HG02870 (cell line): ENCODE results near the gene ACADSB.
A peak's percentile ranks its signal among the peaks of the same experiment; 100 is the strongest.

Experiments
- ATAC-seq: cut with Tn5 transposase; IDR thresholded peaks from one replicate; pipeline ENCODE4 v1.9.1; 2021; ENCODE audit warnings: mild to moderate bottlenecking, moderate library complexity; ENCODE audit not compliant: unreplicated experiment

ACADSB gene

DNA sequence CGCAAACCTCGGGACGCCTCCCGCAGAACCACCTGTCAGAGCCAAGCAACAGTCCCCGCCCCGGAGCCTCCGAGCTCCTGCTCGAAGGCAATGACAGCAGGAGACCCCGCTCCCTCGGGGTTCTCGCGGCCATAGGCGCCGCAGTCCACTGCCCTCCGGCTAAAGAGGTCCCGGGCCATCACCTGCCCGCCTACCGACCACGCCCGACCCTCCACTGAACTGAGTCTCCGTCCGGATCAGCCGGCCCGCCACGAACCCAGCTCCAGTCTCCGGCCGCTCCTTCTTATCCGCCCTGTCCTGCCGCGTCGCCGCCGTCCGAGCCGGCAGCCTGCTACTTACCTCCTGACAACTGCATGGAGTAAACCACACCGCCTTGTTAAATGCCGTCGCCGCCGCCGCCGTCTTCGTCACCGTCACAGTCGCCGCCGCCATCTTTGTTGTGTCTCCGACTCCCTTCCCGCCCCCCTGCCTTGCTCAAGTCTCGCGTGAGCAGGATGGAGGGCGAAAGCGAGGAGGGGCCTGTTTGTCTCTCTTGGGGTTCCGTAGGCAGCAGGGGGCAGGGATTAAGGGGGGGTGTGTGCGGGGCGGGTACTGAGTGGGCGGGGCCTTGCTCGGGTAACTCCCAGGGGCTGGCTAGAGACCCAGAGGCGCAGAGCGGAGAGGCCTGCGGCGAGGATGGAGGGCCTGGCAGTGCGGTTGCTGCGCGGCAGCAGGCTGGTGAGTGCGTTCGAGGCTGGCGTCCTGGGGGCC is at the start of gene ACADSB, which contains the start of gene IKZF5:
TSS of gene ACADSB (plus strand) at position 652 of the 750 bp plus-strand sequence. CDS start at position 676, 24 bp downstream.
TSS of gene IKZF5 (minus strand) at position 441 of the 750 bp plus-strand sequence. CDS start 10,170 bp downstream, outside the sequence.
- ATAC-seq = peak; percentile 82

DNA sequence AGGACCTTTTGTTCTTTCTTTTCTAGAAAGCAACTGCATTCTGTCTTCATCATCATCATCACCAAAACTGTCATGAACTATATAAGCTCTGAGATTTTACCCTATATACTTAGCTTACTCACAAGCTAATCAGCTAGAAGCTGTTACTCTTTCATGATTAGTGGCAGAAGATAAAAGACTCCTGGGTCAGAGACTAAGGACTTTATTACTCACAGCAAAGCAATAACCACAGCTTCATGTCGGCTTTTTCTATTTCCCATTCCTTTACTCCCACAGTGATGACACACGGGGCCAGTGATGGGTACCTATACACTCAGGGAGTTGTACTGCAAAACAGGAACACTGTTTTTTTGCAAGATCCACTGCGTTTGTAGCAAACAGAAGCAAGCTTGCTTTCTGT is 46.4 kb upstream of the ACADSB start:
- no peak for ATAC-seq

DNA sequence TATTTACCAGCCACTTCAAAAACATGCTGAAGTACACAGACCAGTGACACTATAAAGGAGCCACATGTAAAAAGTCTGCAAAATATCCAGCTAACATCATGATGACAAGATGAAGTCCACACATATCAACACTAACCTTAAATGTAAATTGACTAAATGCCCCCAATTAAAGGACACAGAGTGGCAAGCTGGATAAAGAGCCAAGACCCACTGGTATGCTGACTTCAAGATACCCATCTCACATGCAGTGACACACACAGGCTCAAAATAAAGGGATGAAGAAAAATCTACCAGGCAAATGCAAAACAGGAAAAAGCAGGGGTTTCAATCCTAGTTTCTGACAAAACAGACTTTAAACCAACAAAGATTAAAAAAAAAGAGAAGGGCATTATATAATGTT is 41.9 kb upstream of the ACADSB start:
- ATAC-seq = no peak

DNA sequence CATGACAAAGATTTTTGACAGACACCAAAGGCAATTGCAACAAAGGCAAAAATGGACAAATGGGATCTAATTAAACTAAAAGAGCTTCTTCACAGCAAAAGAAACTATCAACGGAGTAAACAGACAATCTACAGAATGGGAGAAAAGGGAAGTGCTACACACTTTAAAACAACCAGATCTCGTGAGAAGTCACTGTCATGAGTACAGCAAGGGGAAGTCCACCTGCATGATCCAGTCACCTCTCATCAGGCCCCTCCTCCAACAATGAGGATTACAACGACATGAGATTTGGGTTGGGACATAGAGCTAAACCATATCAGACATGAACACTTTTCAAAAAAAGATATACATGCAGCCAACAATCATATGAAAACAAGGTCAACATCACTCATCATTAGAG is 40.1 kb upstream of the ACADSB start:
- ATAC-seq = no peak

DNA sequence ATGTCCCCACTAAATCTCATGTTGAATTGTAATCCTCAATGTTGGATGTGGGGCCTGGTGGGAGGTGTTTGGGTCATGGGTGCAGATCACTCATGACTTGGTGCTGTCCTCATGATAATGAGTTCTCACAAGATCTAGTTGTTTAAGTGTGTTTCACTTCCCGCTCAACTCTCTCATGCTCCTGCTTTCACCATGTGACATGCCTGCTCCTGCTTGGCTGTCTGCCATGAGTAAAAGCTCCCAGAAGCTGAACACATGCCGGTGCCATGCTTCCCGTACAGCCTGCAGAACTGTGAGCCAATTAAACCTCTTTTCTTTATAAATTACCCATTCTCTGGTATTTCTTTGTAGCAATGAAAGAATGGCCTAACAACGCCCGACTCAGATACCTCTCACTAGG is 34.8 kb upstream of the ACADSB start:
- no peak for ATAC-seq

DNA sequence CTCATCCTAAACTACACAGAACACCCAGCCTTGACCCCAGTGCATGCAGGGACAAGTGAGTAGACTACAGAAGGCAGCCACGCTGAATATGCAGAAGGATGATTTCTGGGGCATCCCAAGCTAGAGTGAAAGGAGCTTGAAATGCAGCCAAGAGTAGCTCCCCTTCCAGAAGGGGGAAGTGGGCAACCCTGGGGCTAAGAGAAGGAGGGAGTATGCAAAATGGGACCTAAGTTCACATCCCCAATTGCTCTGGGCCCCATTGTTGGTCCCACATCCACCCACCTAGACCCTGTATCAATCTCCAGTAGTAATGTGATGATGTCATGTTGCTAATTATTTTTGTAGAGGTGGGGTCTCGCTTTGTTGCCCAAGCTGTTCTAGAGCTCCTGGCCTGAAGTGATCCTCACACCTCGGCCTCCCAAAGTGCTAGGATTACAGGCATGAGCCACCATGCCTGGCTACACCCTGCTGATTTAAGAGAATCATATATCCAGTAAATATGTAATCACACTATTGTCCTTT is 34.2 kb upstream of the ACADSB start:
- no peak for ATAC-seq

DNA sequence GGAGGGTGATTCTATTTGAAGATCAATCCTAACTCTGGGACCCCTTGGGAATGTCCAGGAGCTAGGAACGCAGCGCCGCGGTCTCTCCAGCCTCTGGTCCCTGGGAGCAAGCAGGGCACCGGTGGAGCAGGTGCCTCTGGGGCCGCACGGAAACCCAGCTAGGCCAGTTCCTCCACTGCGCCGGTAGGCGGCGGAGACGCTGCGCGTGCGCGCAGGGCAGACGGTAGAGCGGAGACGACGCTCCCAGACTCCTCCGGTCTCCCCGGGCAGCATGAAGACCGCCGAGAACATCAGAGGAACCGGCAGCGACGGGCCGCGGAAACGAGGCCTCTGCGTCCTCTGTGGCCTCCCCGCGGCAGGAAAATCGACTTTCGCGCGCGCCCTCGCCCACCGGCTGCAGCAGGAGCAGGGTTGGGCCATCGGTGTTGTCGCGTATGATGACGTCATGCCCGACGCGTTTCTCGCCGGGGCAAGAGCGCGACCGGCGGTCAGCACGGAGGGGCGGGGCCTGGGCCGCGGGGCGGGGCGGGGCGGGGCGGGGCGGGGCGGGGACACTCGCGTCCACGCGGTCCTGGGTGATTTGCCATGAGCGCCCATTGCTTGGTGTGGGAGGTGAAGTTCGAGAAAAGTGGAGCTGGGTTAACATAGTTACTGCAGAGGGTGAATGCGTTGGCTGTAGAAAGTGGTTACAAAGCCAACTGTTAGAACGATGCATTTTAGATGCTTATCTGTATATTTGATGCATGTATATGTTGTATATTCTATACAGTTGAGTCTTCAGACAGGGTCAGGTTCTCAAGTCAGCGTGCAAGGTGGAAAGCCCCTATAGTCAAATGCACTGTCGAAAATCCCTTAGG is 28.4 kb upstream of the ACADSB start, which contains the start of gene PSTK:
TSS of gene PSTK (plus strand) at position 193 of the 857 bp plus-strand sequence. CDS start at position 272, 79 bp downstream.
- peak; percentile 92 for ATAC-seq

DNA sequence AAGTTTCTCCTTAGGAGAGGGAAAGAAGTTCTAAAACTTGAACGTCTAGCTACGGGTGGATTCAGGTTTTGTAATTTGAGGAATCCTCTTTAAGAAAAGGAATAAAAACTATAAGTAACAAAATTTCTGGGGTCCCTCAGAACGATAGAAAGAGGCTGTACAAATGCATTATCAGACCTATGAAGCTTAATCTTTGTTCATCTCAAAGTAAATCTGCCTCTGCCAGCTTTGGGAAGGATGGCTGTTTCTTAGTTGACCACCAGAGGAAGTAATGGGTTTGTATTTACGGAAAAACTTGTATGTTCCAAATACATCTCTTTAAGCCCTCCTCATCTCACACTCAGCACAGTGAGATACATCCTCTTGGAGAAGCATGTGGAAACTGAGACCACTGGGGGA is 27.7 kb upstream of the ACADSB start:
- no peak for ATAC-seq

DNA sequence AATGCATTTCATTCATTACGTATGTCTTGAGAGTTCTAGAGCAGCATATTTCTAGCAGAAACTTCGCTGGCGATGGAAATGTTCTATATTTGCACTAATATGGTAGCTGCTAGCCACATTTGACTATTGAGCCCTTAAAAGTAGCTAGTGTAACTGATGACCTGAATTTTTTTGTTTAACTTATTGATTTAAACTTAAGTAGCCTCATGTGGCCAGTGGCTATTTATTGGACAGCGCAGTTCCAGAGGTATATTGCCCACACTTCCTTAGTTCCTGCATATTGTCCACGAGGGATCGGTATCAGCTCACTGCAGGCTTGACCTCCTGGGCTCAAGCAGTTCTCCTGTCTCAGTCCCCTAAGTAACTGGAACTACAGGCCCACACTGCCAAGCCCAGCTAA is 24.9 kb upstream of the ACADSB start:
- ATAC-seq = no peak

DNA sequence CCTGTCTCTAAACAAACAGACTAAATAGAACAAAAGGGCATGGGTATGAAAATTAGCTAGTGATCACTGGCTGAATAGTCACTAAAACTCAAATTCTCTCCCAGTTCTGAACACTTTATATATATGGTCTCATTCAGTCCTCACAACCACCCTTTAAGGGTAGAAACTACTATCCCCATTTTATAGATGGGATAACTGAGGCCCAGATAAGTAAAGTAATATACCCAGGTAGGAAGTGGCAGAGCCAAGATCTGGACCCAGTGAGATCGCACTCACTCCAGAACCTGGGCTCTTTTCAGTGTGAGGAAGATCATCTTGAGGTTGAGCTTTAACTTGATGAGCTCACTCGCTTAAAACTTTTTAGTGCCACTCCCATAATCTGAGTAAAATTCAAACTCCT is 24.1 kb upstream of the ACADSB start:
- ATAC-seq = no peak

DNA sequence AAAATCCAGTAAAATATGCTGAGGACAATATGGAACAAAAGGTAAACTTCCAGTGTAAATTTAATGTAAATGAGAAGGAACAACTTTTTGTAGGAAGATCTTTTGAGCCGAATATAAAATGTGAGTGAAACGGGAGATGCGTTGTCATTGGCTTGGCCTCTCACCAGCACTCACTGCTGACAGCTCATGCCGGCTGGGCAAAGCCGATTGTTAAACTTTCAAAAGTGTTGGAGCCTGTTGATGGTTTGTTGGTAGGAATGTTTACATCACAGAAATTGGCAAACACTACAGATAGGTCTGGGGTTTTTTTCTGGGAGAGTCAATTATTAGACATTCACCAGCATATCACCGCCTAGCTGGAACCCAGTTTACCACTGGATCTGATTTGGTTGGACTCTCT is 22.5 kb upstream of the ACADSB start:
- ATAC-seq = no peak

DNA sequence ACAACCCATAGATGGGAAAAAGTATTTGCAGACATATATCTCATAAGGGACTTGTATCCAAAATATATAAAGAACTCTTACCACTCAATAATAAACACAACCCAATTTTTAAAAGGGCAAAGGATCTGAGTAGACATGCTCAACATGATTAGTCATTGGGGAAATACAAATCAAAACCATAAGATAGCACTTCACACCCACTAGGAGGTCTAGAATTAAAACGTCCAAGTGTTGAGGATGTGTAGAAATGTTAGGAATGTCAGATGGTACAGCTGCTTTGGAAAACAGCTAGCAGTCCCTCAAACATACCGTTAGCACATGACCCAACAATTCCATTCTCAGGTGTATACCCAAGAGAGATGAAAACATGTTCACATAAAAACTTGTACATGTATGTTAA is 20.3 kb upstream of the ACADSB start:
- no peak for ATAC-seq

DNA sequence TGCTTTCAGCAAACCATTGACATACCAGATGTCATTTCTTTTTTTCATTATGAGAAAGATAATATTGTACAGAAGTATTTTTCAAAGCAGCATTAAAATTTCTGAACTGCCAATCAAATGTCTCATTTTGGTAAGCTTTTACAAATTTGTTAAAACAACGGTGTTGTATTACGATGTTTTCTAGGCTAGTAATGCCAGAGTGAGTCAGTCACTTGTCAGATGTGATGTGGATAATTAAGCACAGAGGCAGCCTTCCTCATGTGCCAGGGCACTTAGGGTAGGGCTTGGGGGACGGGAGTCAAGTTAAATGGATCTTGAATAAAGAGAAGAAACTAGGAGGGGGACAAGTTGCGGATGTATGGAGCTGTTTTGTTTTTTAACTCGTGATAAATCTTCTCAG is 18.5 kb upstream of the ACADSB start:
- no peak for ATAC-seq

DNA sequence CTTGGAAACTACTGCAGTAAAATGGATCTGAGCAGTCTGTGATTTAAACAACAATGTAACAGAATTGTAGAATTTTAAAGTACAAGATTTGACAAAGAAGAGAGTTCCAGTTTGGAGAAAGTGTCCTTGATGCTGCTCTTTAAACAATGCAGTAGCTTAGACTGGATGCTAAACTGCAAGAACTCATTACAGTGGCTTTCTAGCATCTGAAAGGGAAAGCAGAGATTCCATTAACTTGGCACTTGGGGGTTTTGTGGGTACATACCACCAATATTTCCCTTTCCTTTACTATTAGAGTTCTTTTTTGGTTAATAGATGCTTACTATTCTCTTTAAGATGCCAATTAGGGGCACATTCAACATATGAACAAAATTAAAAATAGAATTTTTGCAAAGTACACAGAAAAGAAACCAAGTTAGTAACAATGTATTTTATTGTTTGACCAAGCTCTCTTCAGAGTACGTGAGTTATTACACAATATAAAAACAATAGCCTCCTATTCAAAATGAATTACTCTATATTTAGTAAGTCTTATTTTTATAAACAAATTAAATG is 16.7 kb upstream of the ACADSB start:
- no peak for ATAC-seq

DNA sequence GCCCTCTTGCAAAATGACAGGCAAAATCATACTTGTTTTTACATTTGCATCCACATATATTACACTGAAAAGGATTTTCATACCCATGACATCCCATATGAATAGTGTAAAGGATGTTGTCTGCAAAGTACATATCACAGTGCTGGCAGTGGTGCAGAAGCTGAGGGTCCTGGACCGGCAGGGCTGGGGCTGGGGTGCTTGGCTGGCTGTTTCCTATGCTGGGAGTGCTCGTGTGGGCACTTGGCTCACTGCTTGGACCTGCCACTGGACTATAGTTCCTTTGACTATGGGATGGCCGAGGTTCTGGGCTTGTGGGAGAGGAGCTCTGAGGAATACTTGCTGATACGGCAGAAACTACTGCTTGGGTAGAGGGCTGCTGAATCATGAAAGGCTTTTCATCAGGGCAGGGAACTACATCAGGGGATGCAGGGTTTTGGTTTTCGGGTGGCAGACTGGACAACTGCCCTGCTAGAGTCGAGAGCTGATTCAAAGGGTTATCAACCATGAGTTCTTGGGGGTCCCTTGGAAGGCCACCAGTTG is 14.9 kb upstream of the ACADSB start:
- ATAC-seq = no peak

DNA sequence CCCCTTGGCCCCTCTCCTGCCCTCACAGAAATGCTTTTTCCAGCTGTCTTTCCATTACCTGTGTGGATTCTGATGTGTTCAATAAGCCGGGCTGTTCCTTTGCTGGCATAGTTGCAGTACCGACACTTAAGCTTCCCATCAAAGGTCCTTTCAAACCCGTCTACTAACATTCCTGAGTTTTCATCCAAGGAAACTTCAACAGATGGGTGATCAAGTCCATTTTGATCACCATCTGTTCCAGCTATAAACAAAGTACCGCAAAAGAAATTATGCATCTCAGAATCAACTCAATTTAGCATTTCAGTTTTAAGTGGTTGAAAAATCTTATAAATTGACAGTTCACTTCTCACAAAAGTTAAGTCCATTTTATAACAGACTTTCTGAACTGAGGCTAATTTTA is 12.9 kb upstream of the ACADSB start:
- no peak for ATAC-seq

DNA sequence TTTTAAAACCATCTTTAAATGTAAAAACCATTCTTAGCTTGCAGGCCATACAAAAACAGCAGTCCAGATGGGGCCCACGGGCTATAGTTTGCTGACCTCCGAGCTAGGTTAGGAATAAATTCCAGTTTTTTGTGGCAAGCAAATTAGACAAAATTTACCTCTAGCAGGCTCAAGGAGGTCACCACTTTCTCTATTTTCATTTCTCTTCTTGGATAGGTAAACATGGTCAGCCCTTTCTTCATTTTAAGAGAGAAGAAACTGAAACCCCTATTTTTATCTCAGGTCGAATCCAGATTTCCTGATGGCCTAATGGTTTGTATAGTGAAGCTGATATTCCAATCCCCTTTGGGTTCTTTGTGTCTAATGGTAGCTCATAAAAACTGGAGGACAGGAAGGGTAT is 10.9 kb upstream of the ACADSB start:
- peak; percentile 57 for ATAC-seq

DNA sequence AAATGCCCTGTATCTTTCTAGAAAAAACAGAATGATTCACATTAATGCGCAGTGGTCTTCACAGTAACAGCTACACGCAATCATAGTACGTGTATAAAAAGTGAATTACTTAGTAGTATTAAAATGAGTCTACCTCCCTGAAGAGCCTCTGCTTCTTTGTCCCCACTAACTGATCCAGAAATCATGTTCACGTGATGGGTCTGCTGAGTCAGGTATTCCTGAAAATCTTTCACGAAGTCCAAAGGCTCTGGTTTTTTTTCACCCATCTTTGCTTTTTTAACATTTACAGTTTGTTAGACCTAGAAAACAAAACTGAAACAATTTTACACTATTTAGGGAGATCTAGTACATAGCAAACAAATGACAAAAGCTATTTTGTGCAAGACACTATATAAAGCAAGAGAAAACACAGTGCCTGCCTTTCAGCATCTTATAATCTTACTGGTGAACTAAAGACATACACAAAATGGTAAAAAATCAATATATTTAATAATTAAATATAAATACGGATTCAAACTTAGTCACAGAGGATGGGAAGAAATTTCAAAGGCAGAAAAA is 10.4 kb upstream of the ACADSB start:
- ATAC-seq = no peak

DNA sequence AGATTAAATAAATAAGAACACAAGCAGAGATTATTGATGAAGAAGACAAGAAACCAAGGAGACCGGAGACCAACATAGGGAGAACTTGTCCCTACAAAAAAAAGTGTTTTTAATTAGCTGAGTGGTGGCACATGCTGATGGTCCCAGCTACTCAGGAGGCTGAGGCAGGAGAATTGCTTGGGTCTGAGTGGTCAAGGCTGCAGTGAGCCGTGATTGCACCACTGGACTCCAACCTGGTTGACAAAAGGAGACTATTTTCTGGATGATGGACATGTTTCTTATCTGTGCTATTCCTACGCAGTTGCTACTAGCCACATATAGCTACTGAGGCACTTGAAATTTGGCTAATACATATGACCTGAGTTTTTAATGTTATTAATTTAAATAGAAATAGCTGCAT is 9.9 kb upstream of the ACADSB start:
- ATAC-seq = no peak

DNA sequence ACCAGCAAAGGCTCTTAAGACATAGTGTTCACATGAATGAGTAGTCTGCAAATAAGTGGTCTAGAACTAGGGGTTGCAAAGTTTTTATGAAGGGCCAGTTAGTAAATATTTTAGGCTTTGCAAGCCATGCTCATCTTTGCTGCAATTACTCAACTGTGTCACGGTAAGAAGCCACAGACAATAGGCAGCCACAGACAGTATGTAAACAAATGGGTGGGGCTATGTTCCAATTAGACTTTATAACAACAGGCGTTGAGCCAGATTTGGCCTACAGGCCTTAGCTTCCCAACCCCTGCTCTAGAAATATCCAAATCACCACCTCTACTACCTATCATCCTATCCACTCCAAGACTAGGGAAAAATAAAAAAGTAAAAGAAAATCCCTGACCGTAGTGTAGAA is 9.5 kb upstream of the ACADSB start:
- no peak for ATAC-seq

DNA sequence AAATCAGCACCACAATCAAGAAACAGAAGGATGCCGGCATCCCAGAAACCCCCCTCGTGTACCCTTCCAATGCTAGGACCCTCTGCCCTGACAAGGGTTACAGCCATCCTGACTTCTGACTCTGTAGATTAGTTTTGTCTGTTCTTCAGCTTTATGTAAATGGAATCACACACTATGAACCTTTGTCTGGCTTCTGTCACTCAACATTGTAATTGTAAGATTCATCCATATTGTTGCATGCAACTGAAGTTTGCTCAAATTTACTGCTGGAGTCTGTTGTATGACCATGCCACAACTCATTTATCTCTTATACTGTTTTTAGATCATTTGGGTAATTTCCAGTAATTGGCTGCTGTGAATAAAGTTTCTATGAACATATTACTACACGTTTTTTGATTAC is 8.7 kb upstream of the ACADSB start:
- ATAC-seq = no peak
